HepG2 (cell line): ENCODE results near the gene ME2. TPM values are rescaled to one million over a fixed set of nuclear protein-coding genes. Genes with fewer than 3 reads are reported as not detected.
A peak's percentile ranks its signal among the peaks of the same experiment; 100 is the strongest.

Experiments
- AKAP8 ChIP-seq: sonication (generic); formaldehyde crosslinking; IDR thresholded peaks from 2 replicates; pipeline ENCODE4 v1.5.1; 2020; ENCODE audit warnings: mild to moderate bottlenecking, missing genetic modification reagents
- ELF3 ChIP-seq: IDR thresholded peaks from 2 replicates; pipeline ENCODE4 v1.6.1; 2016; ENCODE audit warnings: missing genetic modification reagents, missing compliant biosample characterization
- FUBP1 ChIP-seq: sonication (generic); formaldehyde crosslinking; IDR thresholded peaks from 2 replicates; pipeline ENCODE4 v1.5.1; 2020; ENCODE audit warnings: missing genetic modification reagents, mild to moderate bottlenecking, borderline replicate concordance
- IRF1 ChIP-seq: sonication (generic); formaldehyde crosslinking; IDR thresholded peaks from 2 replicates; pipeline ENCODE4 v1.4.0; 2020; ENCODE audit warnings: low read depth, mild to moderate bottlenecking, missing genetic modification reagents
- KLF13 ChIP-seq: sonication (generic); formaldehyde crosslinking; IDR thresholded peaks from 2 replicates; pipeline ENCODE4 v1.4.0; 2020; ENCODE audit warnings: mild to moderate bottlenecking, missing genetic modification reagents
- PLSCR1 ChIP-seq: sonication (generic); formaldehyde crosslinking; IDR thresholded peaks from 2 replicates; pipeline ENCODE4 v1.5.0; 2020; ENCODE audit warnings: missing genetic modification reagents, mild to moderate bottlenecking, borderline replicate concordance
- ZBTB42 ChIP-seq: sonication (generic); formaldehyde crosslinking; IDR thresholded peaks from 2 replicates; pipeline ENCODE4 v1.5.0; 2020; ENCODE audit warnings: mild to moderate bottlenecking, missing genetic modification reagents
- ZC3H13 ChIP-seq: sonication (generic); formaldehyde crosslinking; IDR thresholded peaks from 2 replicates; pipeline ENCODE4 v1.8.1; 2023; ENCODE audit warnings: mild to moderate bottlenecking, missing genetic modification reagents, moderate library complexity
- ZNF589 ChIP-seq: sonication (generic); formaldehyde crosslinking; conservative IDR thresholded peaks from 2 replicates; pipeline ENCODE4 v1.8.0; 2022; ENCODE audit warnings: mild to moderate bottlenecking, moderate library complexity, missing genetic modification reagents
- ZNF83 ChIP-seq: sonication (generic); formaldehyde crosslinking; IDR thresholded peaks from 2 replicates; pipeline ENCODE4 v1.4.0; 2020; ENCODE audit warnings: missing genetic modification reagents, mild to moderate bottlenecking, borderline replicate concordance
- polyA plus RNA-seq, 8 experiments: library from polyadenylated mRNA; depleted of rRNA in 3 of 8; stranded (reverse) in 7 of 8; unstranded in 1 of 8; fragments of >200 nt; fragmentation: Illumina TruSeq in 4 of 8; extraction: Trizol in 4 of 8; gene quantifications; 2 replicates each; pipeline versions ENCODE4 v1.2.1 to v1.2.3, GENCODE V29; 2011 to 2016; ENCODE audit warnings: low read depth in 4 of 8, missing spikeins in 1 of 8, mixed read lengths in 1 of 8; ENCODE audit not compliant: insufficient read depth in 1 of 8
- total RNA-seq, 5 experiments: library from RNA; depleted of rRNA; stranded (reverse); fragments of >200 nt; fragmentation: Illumina TruSeq; extraction: Trizol; gene quantifications; 2 replicates each; pipeline ENCODE4 v1.2.3, GENCODE V29; 2016; ENCODE audit warnings: low read depth in 1 of 5
- TF ChIP-seq, protein P1 (sequence below): sonication (generic); formaldehyde crosslinking; IDR thresholded peaks from 2 replicates; pipeline ENCODE4 v1.9.0; 2021; ENCODE audit warnings: mild to moderate bottlenecking, missing genetic modification reagents
- TF ChIP-seq, protein P2 (sequence below): sonication (generic); formaldehyde crosslinking; IDR thresholded peaks from 2 replicates; pipeline ENCODE4 v1.4.0; 2020; ENCODE audit warnings: missing genetic modification reagents, borderline replicate concordance

Gene ME2
- total and polyA plus RNA-seq, 2 of the 13 experiments (the other 11 are each of a cell fraction or from before 2014, with no cell fraction given): 17.3 to 20.6 TPM

DNA sequence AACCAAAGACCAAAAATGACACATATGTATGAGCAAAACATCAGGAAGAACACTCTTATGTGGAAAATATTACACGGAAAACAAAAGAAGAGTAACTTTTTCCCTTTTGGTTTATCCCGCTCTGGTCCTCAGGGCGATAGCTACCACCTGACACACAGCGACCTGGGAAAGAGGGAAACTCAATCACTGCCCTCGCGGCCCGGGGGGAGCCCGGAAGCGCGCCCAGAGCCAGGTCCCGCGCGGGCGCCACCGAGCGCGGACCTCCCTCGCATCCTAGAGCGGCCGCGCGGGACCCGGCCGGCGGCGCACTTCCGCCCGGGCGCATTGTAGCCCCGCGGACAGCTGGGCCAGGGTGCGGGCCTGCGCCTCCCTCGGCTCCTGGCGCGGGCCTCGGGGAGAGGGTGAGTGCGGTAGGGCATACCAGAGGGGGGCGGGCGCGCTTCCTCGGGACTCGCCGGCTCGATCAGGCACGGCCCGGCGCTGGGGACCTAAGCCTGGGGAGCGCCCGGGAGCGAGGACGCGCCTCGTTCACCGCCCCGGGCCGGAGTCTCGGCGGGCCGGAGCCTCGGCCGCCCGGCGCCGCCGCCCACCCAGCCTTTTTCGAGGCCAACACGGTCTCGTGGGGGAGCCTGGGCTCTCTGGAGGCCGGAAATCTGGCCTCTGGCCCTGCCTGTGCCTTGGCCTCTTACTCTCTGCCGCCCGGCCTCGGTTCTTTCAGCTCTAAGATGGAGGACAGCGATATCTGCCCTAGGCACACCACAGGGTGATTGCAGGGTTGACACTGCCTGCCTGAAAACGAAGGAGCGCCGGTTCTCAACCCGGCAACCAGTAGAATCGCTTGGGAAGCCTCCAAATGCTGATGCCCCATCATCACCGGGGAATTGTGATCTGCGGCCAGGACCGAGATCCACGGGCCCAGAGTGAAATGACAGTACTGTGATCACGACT, 89.1 kb downstream of the ME2 start, which contains the start of gene ELAC1 (continued):
- no peak for TF ChIP-seq ZNF589
- peak; percentile 74 for TF ChIP-seq ELF3 (CRISPR knock-in tag)
- no peak for TF ChIP-seq IRF1
- TF ChIP-seq, protein P1, sequence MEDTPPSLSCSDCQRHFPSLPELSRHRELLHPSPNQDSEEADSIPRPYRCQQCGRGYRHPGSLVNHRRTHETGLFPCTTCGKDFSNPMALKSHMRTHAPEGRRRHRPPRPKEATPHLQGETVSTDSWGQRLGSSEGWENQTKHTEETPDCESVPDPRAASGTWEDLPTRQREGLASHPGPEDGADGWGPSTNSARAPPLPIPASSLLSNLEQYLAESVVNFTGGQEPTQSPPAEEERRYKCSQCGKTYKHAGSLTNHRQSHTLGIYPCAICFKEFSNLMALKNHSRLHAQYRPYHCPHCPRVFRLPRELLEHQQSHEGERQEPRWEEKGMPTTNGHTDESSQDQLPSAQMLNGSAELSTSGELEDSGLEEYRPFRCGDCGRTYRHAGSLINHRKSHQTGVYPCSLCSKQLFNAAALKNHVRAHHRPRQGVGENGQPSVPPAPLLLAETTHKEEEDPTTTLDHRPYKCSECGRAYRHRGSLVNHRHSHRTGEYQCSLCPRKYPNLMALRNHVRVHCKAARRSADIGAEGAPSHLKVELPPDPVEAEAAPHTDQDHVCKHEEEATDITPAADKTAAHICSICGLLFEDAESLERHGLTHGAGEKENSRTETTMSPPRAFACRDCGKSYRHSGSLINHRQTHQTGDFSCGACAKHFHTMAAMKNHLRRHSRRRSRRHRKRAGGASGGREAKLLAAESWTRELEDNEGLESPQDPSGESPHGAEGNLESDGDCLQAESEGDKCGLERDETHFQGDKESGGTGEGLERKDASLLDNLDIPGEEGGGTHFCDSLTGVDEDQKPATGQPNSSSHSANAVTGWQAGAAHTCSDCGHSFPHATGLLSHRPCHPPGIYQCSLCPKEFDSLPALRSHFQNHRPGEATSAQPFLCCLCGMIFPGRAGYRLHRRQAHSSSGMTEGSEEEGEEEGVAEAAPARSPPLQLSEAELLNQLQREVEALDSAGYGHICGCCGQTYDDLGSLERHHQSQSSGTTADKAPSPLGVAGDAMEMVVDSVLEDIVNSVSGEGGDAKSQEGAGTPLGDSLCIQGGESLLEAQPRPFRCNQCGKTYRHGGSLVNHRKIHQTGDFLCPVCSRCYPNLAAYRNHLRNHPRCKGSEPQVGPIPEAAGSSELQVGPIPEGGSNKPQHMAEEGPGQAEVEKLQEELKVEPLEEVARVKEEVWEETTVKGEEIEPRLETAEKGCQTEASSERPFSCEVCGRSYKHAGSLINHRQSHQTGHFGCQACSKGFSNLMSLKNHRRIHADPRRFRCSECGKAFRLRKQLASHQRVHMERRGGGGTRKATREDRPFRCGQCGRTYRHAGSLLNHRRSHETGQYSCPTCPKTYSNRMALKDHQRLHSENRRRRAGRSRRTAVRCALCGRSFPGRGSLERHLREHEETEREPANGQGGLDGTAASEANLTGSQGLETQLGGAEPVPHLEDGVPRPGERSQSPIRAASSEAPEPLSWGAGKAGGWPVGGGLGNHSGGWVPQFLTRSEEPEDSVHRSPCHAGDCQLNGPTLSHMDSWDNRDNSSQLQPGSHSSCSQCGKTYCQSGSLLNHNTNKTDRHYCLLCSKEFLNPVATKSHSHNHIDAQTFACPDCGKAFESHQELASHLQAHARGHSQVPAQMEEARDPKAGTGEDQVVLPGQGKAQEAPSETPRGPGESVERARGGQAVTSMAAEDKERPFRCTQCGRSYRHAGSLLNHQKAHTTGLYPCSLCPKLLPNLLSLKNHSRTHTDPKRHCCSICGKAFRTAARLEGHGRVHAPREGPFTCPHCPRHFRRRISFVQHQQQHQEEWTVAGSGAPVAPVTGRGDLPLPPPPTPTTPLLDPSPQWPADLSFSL (CRISPR knock-in tag): no peak
- TF ChIP-seq ZC3H13: no peak
- TF ChIP-seq KLF13: no peak
- TF ChIP-seq PLSCR1 (CRISPR knock-in tag): no peak
- TF ChIP-seq ZBTB42 (CRISPR knock-in tag): no peak
- TF ChIP-seq, protein P2, sequence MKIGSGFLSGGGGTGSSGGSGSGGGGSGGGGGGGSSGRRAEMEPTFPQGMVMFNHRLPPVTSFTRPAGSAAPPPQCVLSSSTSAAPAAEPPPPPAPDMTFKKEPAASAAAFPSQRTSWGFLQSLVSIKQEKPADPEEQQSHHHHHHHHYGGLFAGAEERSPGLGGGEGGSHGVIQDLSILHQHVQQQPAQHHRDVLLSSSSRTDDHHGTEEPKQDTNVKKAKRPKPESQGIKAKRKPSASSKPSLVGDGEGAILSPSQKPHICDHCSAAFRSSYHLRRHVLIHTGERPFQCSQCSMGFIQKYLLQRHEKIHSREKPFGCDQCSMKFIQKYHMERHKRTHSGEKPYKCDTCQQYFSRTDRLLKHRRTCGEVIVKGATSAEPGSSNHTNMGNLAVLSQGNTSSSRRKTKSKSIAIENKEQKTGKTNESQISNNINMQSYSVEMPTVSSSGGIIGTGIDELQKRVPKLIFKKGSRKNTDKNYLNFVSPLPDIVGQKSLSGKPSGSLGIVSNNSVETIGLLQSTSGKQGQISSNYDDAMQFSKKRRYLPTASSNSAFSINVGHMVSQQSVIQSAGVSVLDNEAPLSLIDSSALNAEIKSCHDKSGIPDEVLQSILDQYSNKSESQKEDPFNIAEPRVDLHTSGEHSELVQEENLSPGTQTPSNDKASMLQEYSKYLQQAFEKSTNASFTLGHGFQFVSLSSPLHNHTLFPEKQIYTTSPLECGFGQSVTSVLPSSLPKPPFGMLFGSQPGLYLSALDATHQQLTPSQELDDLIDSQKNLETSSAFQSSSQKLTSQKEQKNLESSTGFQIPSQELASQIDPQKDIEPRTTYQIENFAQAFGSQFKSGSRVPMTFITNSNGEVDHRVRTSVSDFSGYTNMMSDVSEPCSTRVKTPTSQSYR (CRISPR knock-in tag): no peak
- TF ChIP-seq AKAP8 (CRISPR knock-in tag): 0 out of 2 replicates have a peak, but pooled peaks have one; percentile 39
- TF ChIP-seq FUBP1 (CRISPR knock-in tag): no peak
- no peak for TF ChIP-seq ZNF83 (CRISPR knock-in tag)
